ENCODE measurements around the gene EDEM3. TPM values are rescaled to one million over a fixed set of nuclear protein-coding genes. Genes with fewer than 3 reads are reported as not detected.

The EDEM3 gene
- total RNA-seq, 1 experiment from 2014 or later: 14.0 TPM

- H3K4me1 Mint-ChIP-seq: no peaks in the 10 kb centered on the region
- H3K14ac ChIP-seq (ENCODE audit: insufficient read depth, low read length): no peak overlapping the region
- no peaks in the 10 kb centered on the region for H3K23me2 ChIP-seq (ENCODE audit: insufficient read length, low read depth, low read length, poor library complexity, severe bottlenecking)
- no peak overlapping the region for H3K4me2 ChIP-seq (ENCODE audit: insufficient read depth, insufficient read length, low read length)
- no CpG with 5 or more reads among the region's 4 CpGs for WGBS (ENCODE audit: extremely low coverage, insufficient read length, low lambda C conversion rate)
- no peak overlapping the region for H3K23ac ChIP-seq (ENCODE audit: insufficient read length, low read depth, low read length)
- no peak overlapping the region for H2BK15ac ChIP-seq (ENCODE audit: low read depth, low read length)
- H3T11ph ChIP-seq (ENCODE audit: low read length): no peak overlapping the region
- H2AK5ac ChIP-seq (ENCODE audit: insufficient read length, low read length): no peak overlapping the region
- H3K9me3 ChIP-seq (ENCODE audit: control insufficient read depth, low read depth, low read length): no peaks in the 10 kb centered on the region
- no peak overlapping the region for H3K4me3 Mint-ChIP-seq
- H3K79me1 ChIP-seq (ENCODE audit: insufficient read depth, low read depth, low read length, poor library complexity, severe bottlenecking): no peaks in the 10 kb centered on the region
- no peak overlapping the region for H2BK120ac ChIP-seq (ENCODE audit: low read depth, low read length, poor library complexity, severe bottlenecking)
- H3K9ac ChIP-seq (ENCODE audit: extremely low read depth, insufficient read length, low read length): no peak overlapping the region
- H3K79me2 ChIP-seq (ENCODE audit: insufficient read depth, low read length): no peaks in the 10 kb centered on the region
- H3K9me3 Mint-ChIP-seq: peaks cover 0 to 6% of the 10 kb centered on the region in 2 experiments; a peak in 2 of 5 replicates
- H4K5ac ChIP-seq (ENCODE audit: insufficient read length, low read depth, low read length): no peak overlapping the region
- no peaks in the 10 kb centered on the region for H3K27me3 ChIP-seq (ENCODE audit: insufficient read depth, low read length)
- no peak for TF ChIP-seq CTCF (conservative IDR thresholded peaks at IDR 0.05)
- no peak overlapping the region for H4K8ac ChIP-seq (replicated peaks; ENCODE audit: insufficient read length, low read depth, low read length)
- H2BK12ac ChIP-seq (ENCODE audit: insufficient read length, low read depth, low read length): no peak overlapping the region
- H3K27ac ChIP-seq (ENCODE audit: insufficient read length, low read depth, low read length): no peak overlapping the region
- H3K4me1 ChIP-seq (ENCODE audit: insufficient read depth, low read length): no peaks in the 10 kb centered on the region
- peaks cover 0 to 1% (median under 1%) of the 10 kb centered on the region in 3 experiments; a peak in 3 of 7 replicates for H3K36me3 Mint-ChIP-seq (ENCODE audit: insufficient read depth in 1 of 3, low read depth in 3 of 3)
- H3K27ac Mint-ChIP-seq: no peak overlapping the region; a peak in 1 of 7 replicates
- no peak for DNase-seq
- H2BK5ac ChIP-seq (ENCODE audit: insufficient read length, low read length): no peak overlapping the region
- peaks cover 3% of the 10 kb centered on the region for H3K27me3 Mint-ChIP-seq (ENCODE audit: low read depth)
- no peak overlapping the region for H3K18ac ChIP-seq (ENCODE audit: insufficient read length, low read depth, low read length)
- no peak overlapping the region for H3K56ac ChIP-seq (ENCODE audit: insufficient read length, low read depth, low read length)
- H2BK20ac ChIP-seq (ENCODE audit: low read depth, low read length, poor library complexity, severe bottlenecking): no peak overlapping the region
- no peak overlapping the region for H2AFZ ChIP-seq (ENCODE audit: low read length)
- no peak overlapping the region for H4K91ac ChIP-seq (ENCODE audit: insufficient read length, low read depth, low read length)
- no peak overlapping the region for H3K4ac ChIP-seq (ENCODE audit: low read depth, low read length)
- H4K20me1 ChIP-seq (ENCODE audit: control insufficient read depth, insufficient read depth, insufficient read length): no peaks in the 10 kb centered on the region
These were observed 107.2 kb downstream of the EDEM3 start for GRCh38 chr1:184647471-184647870.
